HG03039 (cell line): Measurements from ENCODE around the gene SYNJ2.

Source experiments
- ATAC-seq: cut with Tn5 transposase; IDR thresholded peaks from one replicate; pipeline ENCODE4 v1.9.1; 2021; ENCODE audit warnings: mild to moderate bottlenecking, moderate library complexity; ENCODE audit not compliant: unreplicated experiment

Gene SYNJ2

DNA sequence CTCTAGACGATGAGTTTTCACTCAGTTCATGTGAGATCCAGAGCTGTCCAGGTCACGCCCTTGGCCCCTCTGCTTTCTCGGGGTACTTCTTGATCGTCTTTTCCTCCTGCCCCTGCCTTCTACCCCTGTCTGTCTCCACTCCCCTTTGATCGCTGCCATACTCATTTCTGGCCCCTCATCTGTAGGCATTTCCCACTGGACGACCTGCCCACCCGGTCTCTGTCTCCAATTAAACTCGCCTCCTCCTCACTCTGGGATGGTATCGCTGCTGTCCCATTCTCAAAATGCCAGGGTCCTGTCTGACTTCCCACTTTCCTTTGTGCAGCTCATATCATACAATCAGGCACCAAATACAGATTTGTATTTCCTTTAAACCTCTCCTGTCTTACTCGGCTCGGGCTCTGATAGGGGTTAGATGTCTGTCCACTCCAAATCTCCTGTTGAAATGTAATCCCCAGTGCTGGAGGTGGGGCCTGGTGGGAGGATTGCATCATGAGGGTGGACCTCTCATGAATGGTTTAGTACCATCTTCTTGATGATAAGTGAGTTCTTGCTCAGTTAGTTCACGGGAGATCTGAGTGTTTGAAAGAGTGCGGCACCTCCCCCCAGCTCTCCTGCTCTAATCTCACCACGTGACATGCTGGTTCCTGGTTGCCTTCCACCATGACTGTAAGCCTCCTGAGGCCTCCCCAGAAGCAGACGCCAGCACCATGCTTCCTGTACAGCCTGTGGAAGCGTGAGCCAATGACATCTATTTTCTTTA lies 3.5 kb upstream of the SYNJ2 start:
- ATAC-seq = no peak

DNA sequence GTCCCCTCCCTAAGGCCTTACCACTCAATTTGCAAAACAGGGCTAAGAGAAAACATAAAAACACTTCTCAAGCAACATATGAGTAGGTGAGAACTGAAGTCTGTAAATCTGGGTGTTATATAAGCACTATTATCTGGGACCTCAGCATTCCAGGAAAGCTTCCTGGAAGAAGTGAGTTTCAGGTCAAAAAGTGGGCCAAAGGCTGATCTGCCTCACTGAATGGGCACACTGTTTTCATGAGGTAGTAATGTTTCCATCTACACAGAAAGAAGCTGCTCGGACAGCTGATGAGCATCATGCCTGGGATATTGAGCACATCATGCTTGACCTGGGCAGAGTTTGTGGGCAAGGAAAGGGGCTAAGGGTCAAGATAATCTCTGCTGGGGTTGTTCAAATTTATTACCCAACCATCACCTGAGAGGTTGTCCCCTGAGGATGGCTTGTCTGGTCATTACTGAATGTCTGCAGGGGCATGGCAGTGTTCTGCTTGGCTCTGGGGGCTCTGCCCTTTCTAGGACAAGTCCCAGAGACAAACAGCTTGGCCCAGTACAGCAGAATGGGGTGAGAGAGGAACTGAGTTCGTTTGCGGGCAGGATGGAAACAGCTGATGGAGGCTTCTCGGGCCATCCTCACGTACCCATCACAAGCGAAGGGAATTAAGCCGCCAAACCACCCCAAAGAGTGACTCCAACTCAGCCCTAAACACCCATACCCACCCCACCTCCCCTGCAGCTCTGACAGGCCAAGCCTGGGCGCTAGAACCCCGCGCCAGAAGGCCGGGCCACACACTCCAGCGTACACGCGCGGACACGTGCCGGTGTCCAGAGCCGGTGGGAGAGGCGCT lies 1.2 kb upstream of the SYNJ2 start:
- ATAC-seq = no peak

- ATAC-seq = no peak
Observed at GRCh38 chr6:157981132-157981394, 600 bp upstream of the SYNJ2 start.

GRCh38 chr6:157982102-157982562 lies 469 bp downstream of the SYNJ2 start:
- ATAC-seq = no peak

DNA sequence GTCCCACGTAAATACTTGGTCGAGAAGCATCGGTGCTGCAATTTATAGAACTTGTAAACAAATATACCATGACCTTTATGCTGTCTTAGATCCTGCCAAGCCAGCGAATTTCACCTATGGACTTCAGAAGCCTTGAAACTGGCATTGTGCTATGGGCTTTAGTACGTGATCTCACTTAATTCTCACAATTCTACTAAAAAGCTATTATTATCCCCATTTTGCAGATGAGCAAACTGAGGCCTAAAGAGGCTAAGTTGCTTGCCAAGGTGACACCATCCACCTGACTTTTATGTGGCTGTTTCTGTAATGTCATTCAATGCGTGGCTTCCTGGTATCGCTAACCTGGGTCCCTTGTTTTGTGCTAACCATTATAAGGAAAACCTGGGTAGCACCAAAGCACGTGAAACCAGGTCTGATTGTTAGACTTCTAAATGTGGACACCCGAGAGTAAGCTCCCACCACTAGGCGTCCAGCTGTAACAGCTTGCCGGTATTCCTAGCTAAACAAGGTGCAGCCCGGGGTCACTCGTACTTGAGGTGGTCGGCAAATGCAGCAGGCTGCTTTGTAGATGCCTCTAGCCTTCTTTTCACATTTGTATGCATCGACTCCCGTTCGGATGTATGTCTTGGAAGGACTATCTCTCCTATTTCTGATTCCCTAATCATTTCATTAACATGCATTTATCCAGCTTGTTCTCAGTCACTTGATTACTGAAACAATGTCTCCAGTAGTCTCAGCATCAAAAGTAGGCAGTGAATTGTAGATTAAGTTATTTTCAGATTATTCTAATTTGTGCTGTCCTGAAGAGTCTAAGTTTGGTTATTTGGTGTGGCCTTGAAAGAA lies 1.1 kb downstream of the SYNJ2 start:
- no peak for ATAC-seq

DNA sequence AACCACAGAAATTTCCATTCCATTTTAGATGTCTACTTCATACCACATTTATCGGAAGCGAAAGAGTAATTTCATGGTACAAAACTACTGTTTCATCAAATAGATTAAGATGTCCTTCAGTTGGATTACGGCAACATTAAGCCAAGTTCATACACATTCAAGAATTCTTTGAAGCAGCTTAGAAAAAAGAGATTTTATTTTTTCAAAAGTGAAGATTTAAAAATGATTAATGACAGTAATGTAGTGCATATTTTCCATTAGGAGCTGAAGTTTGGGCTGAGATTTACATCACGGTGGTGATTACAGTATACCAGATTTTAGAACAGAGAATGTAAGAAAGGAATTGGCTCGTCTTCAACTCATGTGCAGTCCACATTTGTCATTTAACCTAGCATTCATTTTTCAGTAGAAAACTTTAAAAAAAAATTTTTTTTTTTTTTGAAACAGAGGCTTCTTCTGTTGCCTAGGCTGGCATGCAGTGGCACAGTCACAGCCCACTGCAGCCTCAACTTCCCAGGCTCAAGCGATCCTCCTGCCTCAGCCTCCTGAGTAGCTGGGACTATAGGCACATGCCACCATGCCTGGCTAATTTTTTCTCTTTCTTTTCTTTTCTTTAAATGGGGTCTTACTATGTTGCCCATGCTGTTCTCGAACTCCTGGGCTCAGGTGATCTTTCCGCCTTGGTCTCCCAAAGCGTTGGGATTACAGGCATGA lies 1.9 kb downstream of the SYNJ2 start:
- no peak for ATAC-seq

DNA sequence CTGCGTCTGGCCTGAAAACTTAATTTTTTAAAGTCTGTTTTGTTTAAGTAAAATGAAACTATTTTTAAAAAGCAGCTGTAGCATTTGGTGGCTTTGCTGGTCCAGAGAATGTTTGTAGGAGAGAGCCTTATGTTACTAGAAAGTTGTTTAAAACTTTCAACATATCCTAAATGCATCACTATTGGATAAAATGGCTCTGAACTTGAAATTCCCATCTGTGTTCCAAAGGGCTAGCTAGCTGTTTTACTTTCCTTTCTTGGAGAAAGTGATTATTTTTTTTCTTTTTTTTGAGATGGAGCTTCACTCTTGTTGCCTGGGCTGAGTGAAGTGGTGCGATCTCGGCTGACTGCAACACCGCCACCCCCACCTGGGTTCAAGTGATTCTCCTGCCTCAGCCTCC lies 2.5 kb downstream of the SYNJ2 start:
- no peak for ATAC-seq

DNA sequence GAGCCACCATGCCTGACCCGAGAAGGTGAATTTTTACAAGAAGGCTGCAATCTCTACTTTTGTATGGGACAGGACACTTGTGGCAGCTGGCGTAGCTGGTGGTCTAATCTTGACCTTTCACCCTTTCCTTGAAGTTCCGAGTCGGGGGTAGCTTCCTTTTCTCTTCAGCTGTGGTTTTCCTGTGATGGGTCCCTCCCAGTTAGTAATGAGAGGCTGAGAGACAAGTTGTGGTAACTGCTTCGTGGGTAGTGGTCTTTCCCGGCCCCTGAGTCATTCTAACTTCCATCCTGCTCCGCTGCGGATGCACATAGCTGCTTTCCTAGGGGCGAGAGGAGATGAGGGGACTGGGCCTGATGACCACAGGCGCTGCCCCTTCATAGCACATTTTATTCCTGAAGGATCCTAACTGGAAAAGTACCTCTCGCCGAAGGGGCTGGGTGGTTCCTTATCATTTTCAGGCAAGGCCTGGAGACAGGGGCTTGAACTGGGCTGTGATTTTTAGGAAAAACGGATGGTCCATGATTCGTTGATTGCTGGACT lies 3.1 kb downstream of the SYNJ2 start:
- ATAC-seq = no peak

DNA sequence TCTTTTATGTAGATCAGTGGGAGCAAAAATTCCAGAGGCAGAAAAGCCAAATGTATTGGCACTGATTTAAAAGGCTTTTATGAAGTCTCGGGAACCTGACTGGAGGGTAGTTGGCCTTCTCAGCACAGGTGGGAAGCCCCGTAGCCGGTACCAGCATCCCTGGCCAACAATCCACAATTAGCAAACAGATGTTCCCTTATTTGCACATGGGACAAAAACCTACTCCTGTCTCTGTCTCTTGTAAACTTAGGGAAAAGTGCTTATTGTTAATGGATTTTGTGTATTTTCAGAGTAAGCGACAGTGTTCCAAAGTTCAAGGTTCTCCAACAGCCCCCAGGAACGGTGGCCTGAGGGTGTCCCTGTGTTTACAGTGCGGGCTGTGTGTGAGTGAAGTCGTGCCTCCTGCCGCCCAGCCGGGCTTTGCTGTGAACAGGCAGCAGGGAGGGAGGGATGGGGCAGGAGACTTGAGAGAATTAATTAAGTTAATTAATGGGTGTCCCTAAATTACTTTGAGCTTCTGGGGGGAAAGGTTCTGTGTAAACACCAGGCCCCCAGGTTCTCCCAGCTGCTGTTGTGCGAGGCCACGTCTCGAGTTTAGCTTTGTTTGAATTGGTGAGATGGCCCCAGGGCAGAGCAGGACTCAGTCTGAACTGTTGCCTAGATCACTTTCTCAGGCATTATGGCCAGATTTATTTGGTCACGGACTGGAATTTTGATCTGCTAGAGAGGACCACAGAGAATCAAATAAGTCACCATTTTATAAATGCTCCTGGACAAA lies 3.9 kb downstream of the SYNJ2 start:
- ATAC-seq = no peak

DNA sequence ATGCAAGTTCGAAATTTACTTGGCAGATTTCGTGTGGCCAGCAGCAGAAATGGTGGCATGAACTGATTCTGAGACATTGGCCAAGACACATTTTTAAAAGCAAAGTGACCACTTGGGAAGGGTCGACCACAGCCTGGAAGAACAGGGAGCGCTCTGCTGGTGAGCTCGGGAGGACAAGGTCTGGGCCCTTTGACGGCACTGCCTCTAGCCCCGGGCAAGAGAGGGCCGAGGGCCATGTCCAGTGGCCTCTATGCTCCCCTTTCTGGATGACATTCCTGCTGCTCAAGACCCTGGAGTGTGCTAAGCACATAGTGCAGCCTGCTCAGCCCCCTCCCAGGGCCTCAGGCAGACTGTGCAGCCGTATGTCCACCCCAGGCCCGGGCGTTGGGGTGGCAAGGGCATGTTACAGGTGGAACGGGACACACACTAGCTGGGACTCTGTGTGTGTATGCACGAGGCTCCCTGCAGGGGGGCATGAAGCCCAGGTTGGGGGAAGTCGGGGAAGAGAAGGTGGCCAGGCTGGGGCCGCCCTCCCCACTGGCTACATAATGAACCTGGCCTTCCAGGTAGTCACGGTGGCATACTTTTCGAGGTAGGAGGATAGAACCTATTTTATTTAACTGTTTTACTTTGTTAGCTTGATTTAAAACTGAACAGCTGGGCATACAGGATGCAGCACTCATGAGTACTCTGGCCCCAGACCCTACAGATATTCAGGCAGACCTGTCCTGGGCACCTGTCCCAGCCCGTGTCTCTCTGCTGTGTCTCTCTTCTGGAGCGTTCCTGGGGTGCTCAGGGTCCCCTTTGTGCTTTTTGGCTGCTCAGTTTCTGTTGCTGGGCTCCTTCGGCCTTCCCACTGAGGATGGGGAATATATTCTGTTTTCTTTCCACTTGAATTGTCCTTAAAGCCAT lies 6.4 kb downstream of the SYNJ2 start:
- no peak for ATAC-seq

GRCh38 chr6:157988700-157989063 lies 7.0 kb downstream of the SYNJ2 start:
- ATAC-seq = no peak

GRCh38 chr6:157989541-157990289 lies 8.1 kb downstream of the SYNJ2 start:
- ATAC-seq = no peak

DNA sequence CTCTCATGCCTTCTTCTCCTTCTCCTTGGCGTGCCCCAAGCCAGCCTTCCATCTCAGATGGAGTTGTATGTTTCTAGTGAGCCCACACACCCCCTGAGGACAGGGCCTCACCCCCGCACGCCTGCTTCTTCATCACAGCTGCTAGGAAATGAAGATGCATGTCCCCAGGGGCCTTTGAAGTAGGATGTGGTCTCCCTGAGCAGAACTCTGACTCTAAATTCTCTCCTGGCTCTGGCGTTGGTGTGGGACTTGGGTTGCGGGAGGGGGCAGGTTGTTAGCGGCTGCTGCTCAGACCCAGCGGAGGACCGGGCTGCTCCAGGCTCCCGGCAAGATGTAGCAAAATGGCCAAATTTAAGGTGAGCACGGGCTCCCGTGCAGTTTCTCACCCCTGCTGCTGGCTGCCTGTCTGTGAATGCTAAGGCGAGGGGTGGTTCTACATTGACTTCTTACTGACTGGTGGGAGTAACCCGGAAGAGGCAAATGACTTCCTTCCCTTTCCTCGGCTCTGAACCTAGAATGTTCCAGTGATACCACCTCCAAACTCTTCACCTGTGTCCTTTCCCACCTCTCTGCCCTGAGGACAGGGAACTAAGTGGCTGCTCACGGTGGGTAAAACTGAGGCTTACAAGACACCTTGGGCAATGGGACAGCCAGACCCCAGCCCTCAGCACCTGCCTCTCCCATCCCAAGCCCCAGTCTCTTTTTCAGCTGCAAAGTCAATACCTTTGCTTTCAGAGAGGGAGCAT lies 8.8 kb downstream of the SYNJ2 start:
- ATAC-seq = no peak

- no peak for ATAC-seq
Observed at GRCh38 chr6:157991067-157991432, 9.4 kb downstream of the SYNJ2 start.

DNA sequence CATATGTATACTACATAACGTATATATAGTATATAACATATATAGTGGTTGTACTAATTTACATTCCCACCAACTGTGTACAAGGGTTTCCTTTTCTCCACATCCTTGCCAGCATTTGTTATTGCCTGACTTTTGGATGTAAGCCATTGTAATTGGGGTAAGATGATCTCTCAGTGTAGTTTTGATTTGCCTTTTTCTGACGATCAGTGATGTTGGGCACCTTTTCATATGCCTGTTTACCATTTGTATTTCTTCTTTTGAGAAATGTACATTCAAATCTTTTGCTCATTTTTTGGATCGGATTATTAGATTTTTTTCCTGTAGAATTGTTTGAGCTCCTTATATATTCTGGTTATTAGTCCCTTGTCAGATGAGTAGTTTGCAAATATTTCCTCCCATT lies 11.4 kb downstream of the SYNJ2 start:
- ATAC-seq = no peak

GRCh38 chr6:157994125-157994795 lies 12.6 kb downstream of the SYNJ2 start:
- ATAC-seq = no peak

DNA sequence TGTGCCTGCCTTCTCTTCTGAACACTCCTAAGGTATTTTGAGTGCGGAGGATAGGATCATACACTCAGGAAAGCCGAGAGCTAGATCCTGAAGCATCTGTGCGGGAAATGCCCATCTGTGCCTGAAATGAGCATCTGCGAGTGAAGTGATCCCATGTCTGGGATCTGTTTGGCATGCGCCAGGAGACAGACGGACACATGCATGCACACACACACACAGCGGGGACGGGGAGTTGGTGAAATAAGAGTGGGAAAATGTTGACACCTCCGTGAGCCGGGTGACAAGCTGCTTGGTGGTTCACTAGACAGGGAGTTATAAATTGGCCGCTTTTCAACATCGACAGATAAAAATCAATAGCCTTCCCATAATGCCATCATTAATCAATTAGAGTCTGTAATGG lies 13.8 kb downstream of the SYNJ2 start:
- no peak for ATAC-seq
